GM12892 (cell line): ENCODE data around the gene TRIM43.
"Not testable (repeated sequence)": the region's sequence is repeated elsewhere in the genome, so short reads cannot be mapped to it uniquely, and the experiment has no call there.

ENCODE experiments used
- POLR2A ChIP-seq: IDR thresholded peaks from 2 replicates; pipeline ENCODE4 v1.6.1; 2011; ENCODE audit warnings: low read depth, low read length, control low read depth
- POLR2AphosphoS5 ChIP-seq: IDR thresholded peaks from 2 replicates; pipeline ENCODE4 v1.6.1; 2011; ENCODE audit warnings: low read depth, low read length, control low read depth
- TAF1 ChIP-seq: IDR thresholded peaks from 2 replicates; pipeline ENCODE4 v1.6.1; 2011; ENCODE audit warnings: low read depth, mild to moderate bottlenecking, control low read depth, low read length, borderline replicate concordance

DNA sequence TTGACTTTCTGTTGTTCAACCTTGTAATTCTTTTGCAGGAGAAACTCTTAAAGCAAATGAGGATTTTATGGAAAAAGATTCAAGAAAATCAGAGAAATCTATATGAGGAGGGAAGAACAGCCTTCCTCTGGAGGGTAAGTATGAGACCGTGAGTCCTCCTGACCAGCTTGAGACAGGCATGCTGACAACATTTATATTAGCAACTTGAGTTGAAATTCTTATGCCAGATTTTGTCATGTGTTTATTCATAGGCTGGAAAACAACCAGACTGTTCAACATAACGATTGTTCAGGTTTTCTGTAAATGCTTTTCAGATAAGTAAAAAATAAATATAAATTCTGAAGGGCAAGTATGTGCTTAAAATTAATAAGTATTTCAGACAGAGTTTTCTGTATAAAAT lies 3.2 kb downstream of the TRIM43 start:
- TF ChIP-seq POLR2A, POLR2AphosphoS5, TAF1: not testable (repeated sequence)
